Fibroblast of villous mesenchyme (primary cell): ENCODE measurements around the gene JAM2. TPM values are rescaled to one million over a fixed set of nuclear protein-coding genes. Genes with fewer than 3 reads are reported as not detected.

Experiments
- DNase-seq: peaks from one replicate; pipeline ENCODE4 v3.0.0-alpha.2; 2010; ENCODE audit warnings: low read depth
- H3K4me3 ChIP-seq: 2 replicates; pipeline ENCODE4 v1.5.1; 2011; ENCODE audit warnings: low read depth, mild to moderate bottlenecking, low read length
- total RNA-seq: library from RNA; depleted of rRNA; stranded (reverse); fragments of >200 nt; gene quantifications from 2 replicates; pipeline ENCODE4 v1.2.3, GENCODE V29; 2012
- TF ChIP-seq, protein P1 (sequence below): IDR thresholded peaks from 2 replicates; pipeline ENCODE4 v1.5.1; 2012; ENCODE audit warnings: low read depth, mild to moderate bottlenecking, low read length; ENCODE audit not compliant: insufficient read depth

The JAM2 gene
- total RNA-seq, 1 donor = 1.7 TPM

DNA sequence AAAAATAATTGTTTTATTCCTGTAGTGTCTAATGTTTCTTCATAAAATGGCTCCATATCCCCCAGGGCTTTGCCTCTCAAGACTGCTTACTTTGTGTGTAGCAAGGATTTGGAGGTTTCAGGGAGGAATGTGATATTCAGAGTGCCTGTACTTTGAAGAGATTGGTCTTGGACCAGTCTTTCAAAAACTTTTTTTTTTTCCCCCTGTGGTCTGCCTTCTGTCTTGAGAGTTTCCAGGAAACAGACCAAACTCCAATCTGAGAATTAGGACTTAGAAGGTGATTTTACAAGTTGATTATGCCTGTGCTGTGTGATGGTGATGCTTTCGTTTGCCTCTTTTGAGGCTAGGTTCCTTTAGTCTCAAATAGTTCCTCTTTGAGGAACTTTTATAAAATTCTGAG is 121.6 kb downstream of the JAM2 start:
- H3K4me3 ChIP-seq = no peak overlapping the region
- no peak for DNase-seq
- TF ChIP-seq, protein P1, sequence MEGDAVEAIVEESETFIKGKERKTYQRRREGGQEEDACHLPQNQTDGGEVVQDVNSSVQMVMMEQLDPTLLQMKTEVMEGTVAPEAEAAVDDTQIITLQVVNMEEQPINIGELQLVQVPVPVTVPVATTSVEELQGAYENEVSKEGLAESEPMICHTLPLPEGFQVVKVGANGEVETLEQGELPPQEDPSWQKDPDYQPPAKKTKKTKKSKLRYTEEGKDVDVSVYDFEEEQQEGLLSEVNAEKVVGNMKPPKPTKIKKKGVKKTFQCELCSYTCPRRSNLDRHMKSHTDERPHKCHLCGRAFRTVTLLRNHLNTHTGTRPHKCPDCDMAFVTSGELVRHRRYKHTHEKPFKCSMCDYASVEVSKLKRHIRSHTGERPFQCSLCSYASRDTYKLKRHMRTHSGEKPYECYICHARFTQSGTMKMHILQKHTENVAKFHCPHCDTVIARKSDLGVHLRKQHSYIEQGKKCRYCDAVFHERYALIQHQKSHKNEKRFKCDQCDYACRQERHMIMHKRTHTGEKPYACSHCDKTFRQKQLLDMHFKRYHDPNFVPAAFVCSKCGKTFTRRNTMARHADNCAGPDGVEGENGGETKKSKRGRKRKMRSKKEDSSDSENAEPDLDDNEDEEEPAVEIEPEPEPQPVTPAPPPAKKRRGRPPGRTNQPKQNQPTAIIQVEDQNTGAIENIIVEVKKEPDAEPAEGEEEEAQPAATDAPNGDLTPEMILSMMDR = no peak

DNA sequence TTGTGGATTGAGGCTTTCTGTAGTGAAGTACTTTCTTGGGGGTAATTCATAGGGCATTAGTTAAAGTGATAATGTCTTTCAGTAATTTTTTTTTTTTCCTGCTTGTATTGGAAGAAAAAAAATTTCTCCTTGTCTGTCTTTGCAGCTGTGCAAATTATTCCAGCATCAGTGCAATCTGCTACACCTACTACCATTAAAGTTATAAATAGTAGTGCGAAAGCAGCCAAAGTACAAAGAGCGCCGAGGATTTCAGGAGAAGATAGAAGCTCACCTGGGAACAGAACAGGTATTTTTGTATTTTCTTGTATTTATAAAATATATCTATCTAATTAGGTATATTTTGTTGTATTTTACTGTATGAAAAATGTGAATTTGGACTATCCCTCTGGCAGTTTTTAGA is 125.0 kb downstream of the JAM2 start:
- H3K4me3 ChIP-seq = no peak overlapping the region
- DNase-seq = no peak
- TF ChIP-seq, protein P1 = no peak

Other genes with a start within 250 kb of the JAM2 start
- gene MRPL39, start 31.8 kb upstream of the JAM2 start, total RNA-seq = 34.5 and 39.3 TPM in 2 replicates
- 28.0 and 41.5 TPM in 2 replicates for gene ATP5PF, start 95.6 kb downstream of the JAM2 start, total RNA-seq
- 19.6 and 31.1 TPM in 2 replicates for gene GABPA, start 95.7 kb downstream of the JAM2 start, total RNA-seq